HG03135 (cell line): ENCODE results near the gene COL25A1.
"Not testable (repeated sequence)": the region's sequence is repeated elsewhere in the genome, so short reads cannot be mapped to it uniquely, and the experiment has no call there.

Experiments used
- ATAC-seq: cut with Tn5 transposase; IDR thresholded peaks from one replicate; pipeline ENCODE4 v1.9.1; 2021; ENCODE audit warnings: mild to moderate bottlenecking, moderate library complexity; ENCODE audit not compliant: unreplicated experiment

COL25A1 gene

DNA sequence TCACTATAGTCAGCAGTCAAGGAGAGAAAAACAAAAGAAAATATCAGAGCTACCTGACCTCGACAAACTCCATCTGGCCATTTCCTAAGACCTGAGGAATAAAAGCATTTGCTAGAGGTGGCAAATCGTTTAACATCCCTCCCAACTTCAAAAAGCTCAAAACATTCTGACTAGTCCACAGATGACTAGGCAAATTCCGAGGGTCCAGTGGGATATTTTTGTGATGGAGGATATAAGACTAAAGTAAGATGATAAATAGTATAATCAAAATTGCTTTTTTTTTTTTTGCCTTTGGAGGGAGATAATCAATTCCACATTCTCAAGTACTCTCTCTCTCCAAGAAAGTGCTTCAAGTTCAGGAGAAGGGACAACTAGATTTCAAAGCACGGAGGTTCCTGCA lies 420.5 kb downstream of the COL25A1 start:
- ATAC-seq: no peak

DNA sequence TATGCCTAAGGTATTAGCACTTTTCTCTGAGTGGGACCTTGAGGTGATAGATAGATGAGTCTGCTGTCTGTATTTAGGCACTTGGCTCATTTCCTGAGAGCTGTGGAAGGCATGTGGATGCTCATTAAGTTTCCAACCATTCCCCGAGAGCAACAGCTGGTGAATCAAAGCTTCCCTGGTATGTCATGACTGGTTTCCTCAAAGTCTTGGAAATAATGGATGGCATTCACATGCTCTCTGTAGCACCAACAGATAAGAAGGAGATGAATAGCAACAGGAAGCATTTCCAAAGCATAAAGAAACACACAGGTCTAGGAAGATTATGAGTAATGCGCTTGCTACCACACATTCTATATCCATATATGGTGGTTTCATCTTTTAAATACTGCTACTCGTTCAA lies 421.3 kb downstream of the COL25A1 start:
- no peak for ATAC-seq

DNA sequence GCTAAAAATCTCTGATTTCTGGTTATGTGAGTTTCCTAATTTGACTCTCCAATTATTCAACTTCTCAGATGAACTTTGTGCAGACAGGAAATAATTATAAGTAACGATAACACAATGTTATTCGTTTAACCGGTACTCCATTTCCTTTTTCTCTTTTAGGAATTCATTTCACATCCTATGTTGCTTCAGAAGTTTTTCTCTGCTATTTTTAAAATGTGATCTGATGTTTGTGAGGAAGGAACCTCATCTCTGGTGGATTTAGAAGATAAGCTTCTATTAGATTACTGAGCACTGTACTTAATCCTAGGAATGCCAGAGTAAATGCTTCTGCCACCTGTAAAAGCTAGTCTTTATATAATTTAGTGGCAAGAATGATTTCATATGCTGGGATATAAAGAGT lies 423.7 kb downstream of the COL25A1 start:
- ATAC-seq: no peak

DNA sequence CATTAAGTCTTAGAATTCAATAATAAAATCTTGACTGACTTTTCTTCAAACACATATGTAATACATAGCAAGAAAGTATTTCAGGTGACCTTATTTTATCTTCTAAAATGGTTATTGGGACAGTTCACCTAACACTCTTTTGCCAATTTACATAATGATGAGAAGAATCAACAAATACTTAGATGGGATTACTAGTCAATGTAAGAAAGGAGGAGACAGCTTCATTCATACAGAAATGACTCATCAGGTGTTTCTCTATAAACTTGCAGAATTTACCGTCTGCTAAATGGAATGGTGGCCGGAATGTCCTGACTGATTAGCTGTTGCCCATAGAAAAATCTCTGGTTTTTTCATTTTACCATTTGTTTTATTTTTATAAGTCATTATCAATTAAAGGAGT lies 424.6 kb downstream of the COL25A1 start:
- no peak for ATAC-seq

DNA sequence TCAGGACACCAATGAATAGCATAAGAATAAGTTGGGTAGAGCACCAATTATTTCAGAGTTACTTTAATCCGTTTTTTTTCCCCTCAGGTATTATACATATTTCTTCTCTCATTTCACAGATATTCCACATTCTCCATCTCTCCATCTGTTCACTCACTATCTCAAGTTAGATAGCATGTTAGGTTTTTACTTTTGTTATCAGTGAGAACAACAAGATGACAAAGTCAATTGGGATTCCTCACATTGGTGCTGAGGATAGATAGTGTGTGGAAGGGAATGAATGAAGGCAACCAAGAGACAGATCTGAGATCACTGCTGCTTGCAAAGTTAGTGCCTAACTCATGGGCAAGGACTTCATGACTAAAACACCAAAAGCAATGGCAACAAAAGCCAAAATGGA lies 427.7 kb downstream of the COL25A1 start:
- no peak for ATAC-seq

DNA sequence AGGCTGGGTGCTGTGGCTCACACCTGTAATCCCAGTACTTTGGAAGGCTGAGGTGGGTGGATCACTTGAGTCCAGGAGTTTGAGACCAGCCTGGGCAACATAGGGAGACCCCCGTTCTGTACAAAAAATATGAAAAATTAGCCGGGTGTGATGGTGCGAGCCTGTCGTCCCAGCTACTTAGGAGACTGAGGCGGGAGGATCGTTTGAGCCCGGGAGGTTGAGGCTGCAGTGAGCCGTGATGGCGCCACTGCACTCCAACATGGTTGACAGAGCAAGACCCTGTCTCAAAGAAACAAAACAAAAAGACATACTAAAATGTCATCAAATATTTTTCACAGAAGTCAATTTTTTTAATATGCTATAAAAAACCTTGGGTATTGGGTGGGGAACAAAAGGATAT lies 432.5 kb downstream of the COL25A1 start:
- ATAC-seq: not testable (repeated sequence)

DNA sequence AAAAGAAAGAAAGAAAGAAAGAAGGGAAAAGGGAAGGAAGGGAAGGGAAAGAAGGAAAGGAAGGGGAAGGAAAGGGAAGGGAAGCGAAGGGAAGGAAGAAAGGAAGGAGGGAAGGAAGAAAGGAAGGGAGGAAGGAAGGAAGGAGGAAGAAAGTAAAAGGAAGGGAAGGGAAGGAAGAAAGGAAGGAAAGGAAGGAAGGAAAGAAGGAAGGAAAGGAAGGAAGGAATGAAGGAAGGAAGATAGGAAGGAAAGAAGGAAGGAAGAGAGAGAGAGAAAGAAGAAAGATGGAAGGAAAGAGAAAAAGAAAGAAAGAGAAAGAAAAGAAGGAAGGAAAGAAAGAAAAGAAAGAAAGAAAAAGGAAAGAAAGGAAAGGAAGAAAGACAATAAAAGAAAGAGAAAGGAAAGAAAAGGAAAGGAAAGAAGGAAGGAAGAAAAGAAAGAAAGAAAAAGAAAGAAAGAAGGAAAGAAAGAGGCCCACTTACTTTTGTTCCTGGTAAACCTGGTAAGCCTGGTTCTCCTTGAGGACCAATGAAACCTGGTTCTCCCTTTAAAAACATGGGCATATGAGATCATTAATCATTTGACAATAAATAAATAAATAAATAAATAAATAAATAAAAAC lies 433.7 kb downstream of the COL25A1 start:
- ATAC-seq: no peak

DNA sequence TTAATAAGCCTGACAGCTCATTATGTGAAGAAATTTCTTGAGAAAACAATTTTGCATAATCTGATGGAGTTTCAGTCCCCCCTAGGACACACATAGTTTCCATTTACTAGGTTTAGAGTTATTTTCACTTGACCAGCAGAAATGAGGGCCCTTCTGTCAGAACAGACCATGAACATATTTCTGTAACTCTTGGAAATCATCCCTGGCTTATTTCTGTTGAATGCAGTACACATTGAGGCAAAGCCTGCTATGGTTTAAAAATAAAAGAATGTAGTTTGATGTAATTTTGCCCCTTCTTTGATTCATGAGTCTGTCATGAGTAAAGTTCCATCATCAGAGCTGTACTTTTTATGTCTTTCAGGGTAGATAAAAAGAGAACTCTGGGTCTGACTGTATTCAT lies 435.0 kb downstream of the COL25A1 start:
- no peak for ATAC-seq

DNA sequence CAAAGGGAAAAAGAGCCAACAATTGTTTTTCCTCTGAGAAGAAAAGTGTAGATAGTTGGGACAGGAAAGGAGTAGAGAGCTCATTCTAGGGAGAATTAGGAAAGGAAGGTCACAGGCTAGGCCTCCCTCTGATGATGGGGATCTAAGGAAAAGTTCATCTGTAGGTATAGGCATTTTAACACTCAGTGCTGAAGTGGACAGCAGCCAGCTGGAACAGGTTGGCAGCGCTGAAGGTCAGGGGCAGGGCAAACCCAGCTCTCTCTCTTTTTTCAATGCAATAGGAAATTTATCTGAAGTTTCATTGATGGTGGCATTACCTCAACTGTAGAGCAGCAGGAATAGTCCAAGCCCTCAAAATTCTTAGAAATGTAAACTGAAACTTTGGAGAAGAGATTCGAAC lies 441.1 kb downstream of the COL25A1 start:
- ATAC-seq: no peak

DNA sequence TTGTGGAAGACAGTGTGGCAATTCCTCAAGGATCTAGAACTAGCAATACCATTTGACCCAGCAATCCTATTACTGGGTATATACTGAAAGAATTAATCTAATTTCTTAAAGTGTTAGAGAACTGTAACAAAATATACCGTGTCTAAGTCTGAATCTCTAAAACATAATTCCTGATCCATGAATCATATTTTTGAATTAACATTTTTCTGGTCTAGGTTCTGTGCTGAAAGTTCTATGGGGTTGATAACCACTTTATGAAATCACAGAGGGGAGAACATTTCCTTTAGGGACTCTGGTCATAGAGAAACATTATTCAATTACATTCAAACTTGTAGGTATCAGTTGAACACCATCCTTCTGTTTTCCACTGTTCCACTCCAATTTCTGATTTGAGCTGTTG lies 447.7 kb downstream of the COL25A1 start:
- no peak for ATAC-seq

DNA sequence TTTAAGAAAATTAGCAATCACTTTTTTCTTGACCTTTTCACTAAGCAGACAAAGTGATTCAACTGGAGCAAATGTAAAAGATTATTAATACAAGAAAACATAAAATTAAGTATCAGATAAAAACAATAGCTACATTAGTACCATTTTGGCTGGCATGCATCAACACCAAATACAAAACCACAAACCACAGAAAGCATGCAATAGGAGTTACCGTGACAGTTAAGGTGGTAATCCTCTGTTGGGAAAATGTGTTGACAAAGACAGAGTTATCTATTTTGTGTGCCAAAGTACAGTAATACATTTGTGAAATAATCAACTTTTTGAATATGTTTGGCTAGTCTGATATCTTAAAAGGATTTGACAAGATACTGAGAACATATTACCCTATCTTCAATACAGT lies 449.8 kb downstream of the COL25A1 start:
- ATAC-seq: no peak

DNA sequence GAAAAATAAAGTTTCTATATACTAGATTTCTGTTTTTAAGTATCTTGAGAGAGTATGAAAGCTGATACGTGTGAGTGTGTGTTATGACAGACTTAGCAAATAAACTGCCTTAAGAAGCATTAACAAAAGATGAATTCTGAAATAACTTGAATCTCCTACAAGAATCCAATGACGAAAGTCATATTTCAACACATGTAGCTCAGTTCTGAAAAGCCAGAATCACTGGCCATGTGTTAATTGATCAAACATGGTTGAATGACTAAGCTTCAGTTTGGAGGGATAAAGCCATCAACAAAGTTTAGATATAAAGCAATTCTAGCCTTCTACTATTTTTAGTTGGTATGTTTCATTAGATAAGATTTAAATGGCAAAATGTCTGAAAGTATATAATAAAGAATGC lies 451.1 kb downstream of the COL25A1 start:
- ATAC-seq: no peak

DNA sequence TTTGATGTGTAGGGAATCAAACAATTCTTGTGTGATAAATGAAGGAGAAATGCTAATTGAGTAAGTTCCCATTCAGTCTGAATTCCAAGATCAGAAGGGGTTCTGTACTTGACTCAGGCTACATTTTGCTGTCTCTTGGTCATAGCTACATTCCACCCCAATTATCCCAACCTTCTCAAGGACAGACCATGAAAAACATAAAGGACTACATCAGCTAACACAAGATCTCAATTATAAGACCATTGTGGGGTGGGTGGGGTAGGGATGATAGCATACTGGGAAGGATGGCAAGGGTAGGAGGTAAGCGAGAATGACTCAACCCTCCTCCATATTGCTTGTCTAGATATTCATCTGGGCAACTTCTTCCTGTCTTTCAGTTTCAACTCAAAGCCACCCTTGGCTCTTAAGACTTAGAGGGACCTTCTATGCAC lies 452.2 kb downstream of the COL25A1 start:
- ATAC-seq: peak; percentile 33

DNA sequence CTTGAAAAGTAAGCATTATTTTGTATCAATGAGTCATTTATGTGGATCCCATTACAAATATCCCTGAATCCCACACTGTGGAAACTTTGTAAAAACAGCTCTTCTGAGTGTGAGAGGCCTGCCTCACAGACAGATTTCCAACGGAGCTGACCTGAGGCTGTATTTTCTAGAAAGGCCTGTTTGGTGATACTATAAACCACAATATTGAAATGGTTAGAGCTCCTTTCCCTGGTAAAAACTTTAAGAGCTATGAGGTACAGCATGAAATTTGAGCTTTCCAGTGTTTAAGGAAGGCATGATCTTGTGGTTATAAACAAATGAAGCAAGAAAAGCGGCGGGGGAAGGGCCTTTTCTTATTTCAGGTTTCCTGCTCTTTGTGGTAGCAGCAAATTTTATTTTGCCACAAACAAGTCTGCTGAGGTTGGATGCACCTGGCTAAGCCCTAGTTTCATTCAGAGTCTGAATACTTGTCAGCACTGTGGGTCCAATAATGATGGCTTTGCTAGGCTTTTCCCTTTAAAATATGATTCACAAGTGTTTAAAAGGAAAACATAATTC lies 452.8 kb downstream of the COL25A1 start:
- ATAC-seq: peak; percentile 93

DNA sequence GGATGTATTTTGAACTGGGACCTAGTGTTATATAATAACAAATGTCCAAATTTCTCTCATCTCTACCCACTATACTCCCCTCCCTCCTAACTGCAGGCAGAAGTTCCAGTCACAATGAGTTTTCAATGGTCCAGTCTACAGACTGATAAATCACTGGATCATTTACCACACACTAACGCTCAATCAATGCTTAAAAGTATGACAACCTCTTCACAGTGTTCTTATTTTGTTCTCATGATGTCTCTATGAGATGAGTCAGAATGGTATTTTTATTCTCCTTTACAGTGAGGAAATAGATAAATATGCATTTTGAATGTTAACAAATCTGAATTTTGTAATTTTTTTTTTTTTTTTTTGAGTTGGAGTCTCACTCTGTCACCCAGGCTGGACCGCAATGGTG lies 455.9 kb downstream of the COL25A1 start:
- ATAC-seq: no peak

DNA sequence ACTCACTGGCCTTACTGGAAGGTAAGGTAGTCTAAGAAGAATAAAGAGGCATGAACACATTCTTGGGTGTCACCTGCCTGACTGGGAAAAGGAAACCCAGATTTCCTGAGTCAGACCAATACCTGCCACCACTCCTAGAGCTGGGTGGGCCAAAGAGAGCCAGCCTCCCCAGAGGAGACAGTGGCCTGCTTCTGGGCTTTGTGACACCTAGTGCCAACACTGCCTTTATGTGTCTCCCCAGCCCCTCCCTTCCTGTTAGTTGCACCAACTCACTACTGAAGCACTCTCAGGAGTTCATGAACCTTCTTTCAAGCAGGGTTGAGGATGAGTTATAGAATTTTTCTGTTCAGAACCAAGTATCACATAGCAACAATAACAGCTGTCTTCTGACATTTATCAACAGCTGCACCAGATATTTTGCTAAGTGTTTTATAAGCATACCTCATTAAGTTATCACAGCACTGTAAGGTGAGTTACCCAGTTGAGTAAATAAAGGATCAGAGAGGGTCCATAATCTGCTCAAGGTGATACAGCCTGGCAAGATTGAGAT lies 462.0 kb downstream of the COL25A1 start:
- ATAC-seq: no peak

DNA sequence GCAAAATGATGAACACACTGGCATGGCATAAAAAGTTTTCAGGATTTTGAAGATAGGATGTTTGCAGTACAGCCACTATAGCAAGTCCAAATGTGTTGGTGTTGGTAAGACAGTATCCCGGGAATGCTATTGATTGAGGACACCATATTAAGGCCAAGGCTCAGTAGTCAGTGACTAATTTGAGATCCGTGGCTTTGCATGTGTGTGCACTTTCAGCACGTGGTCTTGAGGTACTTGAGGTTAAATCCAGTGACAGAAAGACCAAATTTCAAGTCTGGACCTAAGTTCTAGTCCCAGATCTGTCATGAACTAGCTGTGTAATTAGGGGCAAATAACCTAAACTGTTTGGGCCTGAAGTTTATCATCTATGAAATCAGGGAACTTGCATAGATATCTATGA lies 463.1 kb downstream of the COL25A1 start:
- ATAC-seq: no peak

DNA sequence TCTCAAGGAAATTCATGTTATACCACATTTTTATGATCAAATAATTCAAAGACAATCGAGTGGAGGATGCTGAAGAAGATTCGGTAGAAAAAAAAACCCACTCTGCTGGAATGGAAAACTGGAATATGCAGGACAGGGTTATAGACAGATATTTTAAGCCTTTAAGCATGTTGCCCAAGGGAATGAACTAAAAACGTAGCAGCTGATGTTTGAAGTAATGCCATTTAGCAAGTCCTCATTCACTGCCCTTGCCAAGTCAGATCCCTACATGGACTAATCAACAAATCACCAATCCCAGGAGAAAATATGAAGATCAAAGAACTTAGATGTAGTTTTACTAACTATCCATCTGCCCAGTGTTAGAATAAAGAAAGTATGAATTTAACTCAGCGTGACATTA lies 464.0 kb downstream of the COL25A1 start:
- ATAC-seq: no peak

DNA sequence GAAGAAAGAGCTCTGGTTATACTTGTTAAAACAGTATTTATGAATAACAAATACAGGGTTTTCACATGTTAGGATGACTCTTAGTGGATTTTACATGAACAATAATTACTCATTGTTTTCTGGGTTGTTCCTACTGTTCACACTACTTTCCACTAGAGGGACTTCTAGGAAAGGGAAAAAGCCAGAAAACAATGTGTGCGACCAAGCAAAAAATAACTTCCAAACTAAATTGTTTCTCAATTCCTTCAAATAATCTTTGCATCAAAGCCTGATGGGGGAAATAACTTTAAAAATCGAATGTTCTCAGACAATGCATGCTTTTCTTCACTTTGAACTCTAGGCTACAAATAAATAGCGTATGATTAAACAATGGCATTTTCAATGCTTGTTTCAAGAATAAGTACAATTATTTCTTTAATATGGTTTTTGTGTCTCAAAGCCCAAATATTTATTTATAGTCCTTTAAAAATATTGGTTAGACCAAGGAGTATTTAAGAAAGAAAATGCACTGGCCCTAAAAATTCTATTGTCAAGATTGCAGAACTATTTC lies 467.5 kb downstream of the COL25A1 start:
- ATAC-seq: peak; percentile 53

DNA sequence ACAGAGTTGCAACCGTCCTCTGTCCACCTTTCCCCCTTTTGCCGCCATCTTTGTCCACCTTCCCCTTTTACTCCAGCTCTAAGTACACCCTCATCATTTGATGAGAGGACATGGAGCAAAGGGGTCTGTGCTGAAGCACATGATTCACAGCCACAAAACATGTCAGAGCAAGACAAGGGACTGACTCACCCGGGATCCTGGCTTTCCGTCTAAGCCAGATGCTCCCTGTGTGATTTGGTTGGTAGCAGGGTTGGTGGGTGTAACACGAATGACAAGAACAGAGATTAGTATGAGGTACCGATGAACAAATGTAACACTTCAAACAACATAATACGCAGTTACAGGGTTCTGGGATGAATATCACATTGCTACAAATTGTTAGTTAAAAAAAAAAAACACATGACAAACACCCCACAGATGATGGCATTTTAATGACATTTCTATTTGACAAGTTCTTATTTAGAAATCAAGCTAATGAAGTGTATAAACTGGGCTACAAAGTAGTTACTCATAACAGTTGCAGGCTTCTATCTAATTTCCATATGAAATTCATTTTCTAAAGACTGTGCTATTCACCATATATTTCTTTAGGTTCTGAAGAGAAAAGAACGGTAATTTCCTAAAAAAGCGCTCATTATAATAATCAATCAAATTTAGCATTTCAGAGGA lies 468.2 kb downstream of the COL25A1 start:
- no peak for ATAC-seq

DNA sequence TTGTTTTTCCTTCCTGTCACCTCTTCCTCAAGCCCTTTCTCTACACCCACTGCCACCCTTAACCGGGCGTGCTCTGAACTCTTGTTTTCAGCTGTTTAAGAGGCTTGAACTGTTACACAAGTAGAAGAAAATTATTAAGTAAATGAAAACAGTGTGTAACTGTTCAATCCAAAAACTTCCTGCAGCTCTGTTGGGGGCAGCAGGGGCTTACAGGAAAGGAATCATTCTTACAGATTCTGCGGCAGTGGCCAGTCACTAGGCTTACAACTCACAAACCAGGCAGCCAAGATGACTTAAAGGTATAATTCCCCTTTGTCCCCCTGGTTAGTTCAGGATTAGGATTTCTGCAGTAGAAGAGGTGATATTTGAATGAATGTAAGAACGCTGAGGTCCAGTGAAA lies 469.4 kb downstream of the COL25A1 start:
- ATAC-seq: no peak

DNA sequence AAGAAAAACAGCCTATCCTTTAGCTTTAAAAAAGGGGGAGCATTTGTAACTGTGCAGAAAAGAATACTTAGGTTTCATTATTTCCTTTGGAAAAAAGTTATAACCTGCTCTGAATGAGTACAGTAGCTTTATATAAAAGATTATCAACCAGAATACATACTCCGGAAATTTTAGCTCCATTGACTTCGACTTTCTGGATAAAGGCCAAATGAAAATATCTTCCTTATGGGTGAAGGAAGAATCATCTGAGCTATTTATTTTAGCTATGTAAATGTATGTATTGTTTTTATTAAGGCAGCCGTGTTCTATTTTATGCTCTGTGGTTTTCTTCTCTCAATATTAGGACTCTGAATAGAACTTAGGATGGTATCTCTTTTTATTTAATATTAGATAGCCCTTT lies 470.6 kb downstream of the COL25A1 start:
- no peak for ATAC-seq
